Gastroesophageal sphincter (tissue), 4 donors: ENCODE results near the gene FAM53B. TPM values are rescaled to one million over a fixed set of nuclear protein-coding genes. Genes with fewer than 3 reads are reported as not detected.

ENCODE experiments used
- ATAC-seq: fragments of 150-250 bp; one replicate; pipeline ENCODE4 v1.9.1; 2016; ENCODE audit warnings: mild to moderate bottlenecking, moderate library complexity
- H3K27ac ChIP-seq, 4 donors: fragments of 200-600 bp; sonication (generic) in 3 of 4; 1 replicate in 3 of 4; 2 replicates in 1 of 4; pipeline ENCODE4 v1.5.1; 2016 to 2019
- H3K27me3 ChIP-seq: fragments of 200-600 bp; sonication (generic); one replicate; pipeline ENCODE4 v1.5.1; 2019
- H3K36me3 ChIP-seq, 2 donors: fragments of 200-600 bp; sonication (generic); one replicate each; pipeline ENCODE4 v1.5.1; 2019; ENCODE audit warnings: control low read depth in 1 of 2
- H3K4me1 ChIP-seq, 3 donors: fragments of 200-600 bp; sonication (generic); 1 replicate in 2 of 3; 2 replicates in 1 of 3; pipeline ENCODE4 v1.5.1; 2016 to 2019; ENCODE audit warnings: control low read depth in 2 of 3
- H3K4me3 ChIP-seq, 2 donors: fragments of 200-600 bp; sonication (generic); one replicate each; pipeline ENCODE4 v1.5.1; 2019; ENCODE audit warnings: mild to moderate bottlenecking in 1 of 2, moderate library complexity in 1 of 2
- H3K9me3 ChIP-seq, 3 donors: fragments of 200-600 bp; sonication (generic); one replicate each; pipeline ENCODE4 v1.5.1; 2017 to 2019; ENCODE audit warnings: control low read depth in 2 of 3
- CTCF ChIP-seq, 4 experiments: fragments of 200-600 bp in 2 of 4; fragments of 450-650 bp in 2 of 4; sonication (generic) in 1 of 4; IDR thresholded peaks; one replicate each; pipeline ENCODE4 v1.5.1; 2017 to 2019; ENCODE audit warnings: antibody characterized with exemption in 4 of 4, mild to moderate bottlenecking in 2 of 4, moderate library complexity in 2 of 4
- EP300 ChIP-seq: sonication (generic); formaldehyde crosslinking; IDR thresholded peaks from one replicate; pipeline ENCODE4 v1.6.1; 2017; ENCODE audit warnings: antibody characterized with exemption, mild to moderate bottlenecking
- POLR2A ChIP-seq, 2 donors: fragments of 450-650 bp; IDR thresholded peaks; one replicate each; pipeline ENCODE4 v1.6.1; 2017; ENCODE audit warnings: antibody characterized with exemption in 2 of 2, mild to moderate bottlenecking in 2 of 2, moderate library complexity in 1 of 2
- POLR2AphosphoS5 ChIP-seq: sonication (generic); formaldehyde crosslinking; IDR thresholded peaks from one replicate; pipeline ENCODE4 v1.6.1; 2017; ENCODE audit warnings: antibody characterized with exemption
- WGBS, 2 donors: methylation state at CpG; one replicate each; pipeline ENCODE4 v1.1.5; 2018; ENCODE audit warnings: low coverage in 1 of 2; 5-methylcytosine and 5-hydroxymethylcytosine counted together
- total RNA-seq, 4 donors: library from RNA; depleted of rRNA; stranded (reverse); fragments of >200 nt; gene quantifications; one replicate each; pipeline ENCODE4 v1.1.0, GENCODE V29; 2016

Gene FAM53B
- total RNA-seq, 4 donors from 2014 or later, result 24.5 to 33.0 (median 30.2) TPM

- 80 to 100% methylated on average over 3 to 5 of the region's 12 CpGs for WGBS, 2 donors
- H3K36me3 ChIP-seq, result peaks cover 0 to 25% of the 10 kb centered on the region in 2 donors
- H3K4me3 ChIP-seq, result no peak overlapping the region
- peaks cover 0 to 22% (median 0%) of the 10 kb centered on the region in 3 donors for H3K4me1 ChIP-seq
- H3K27me3 ChIP-seq, result no peaks in the 10 kb centered on the region
- no peak for ATAC-seq
- H3K9me3 ChIP-seq, result no peaks in the 10 kb centered on the region
- H3K27ac ChIP-seq, result no peak overlapping the region
- TF ChIP-seq POLR2A (IDR thresholded peaks at IDR 0.05), result no peak
Observed at GRCh38 chr10:124660404-124661125, 83.6 kb downstream of the FAM53B start.

- TF ChIP-seq CTCF (IDR thresholded peaks at IDR 0.05), result no peak
- TF ChIP-seq POLR2A (IDR thresholded peaks at IDR 0.05), result no peak
- TF ChIP-seq POLR2AphosphoS5, result no peak
- TF ChIP-seq EP300, result no peak
- H3K4me1 ChIP-seq, result peaks cover 0 to 34% (median 4%) of the 10 kb centered on the region in 3 donors
- 64% methylated on average over 2 of the region's 2 CpGs; no CpG with 5 or more reads in 1 of the 2 donors for WGBS, 2 donors
- H3K27me3 ChIP-seq, result no peaks in the 10 kb centered on the region
- H3K27ac ChIP-seq, result no peak overlapping the region
- no peak for ATAC-seq
- no peaks in the 10 kb centered on the region for H3K9me3 ChIP-seq
- H3K36me3 ChIP-seq, result peaks cover 0 to 31% of the 10 kb centered on the region in 2 donors
- H3K4me3 ChIP-seq, result no peak overlapping the region
Observed at GRCh38 chr10:124659380-124659779, 84.8 kb downstream of the FAM53B start.

GRCh38 chr10:124658591-124659242 lies 85.5 kb downstream of the FAM53B start:
- no peak overlapping the region for H3K27ac ChIP-seq
- no peak for TF ChIP-seq EP300
- TF ChIP-seq POLR2A (IDR thresholded peaks at IDR 0.05), result no peak
- no peak for TF ChIP-seq POLR2AphosphoS5
- TF ChIP-seq CTCF (IDR thresholded peaks at IDR 0.05), result no peak
- ATAC-seq, result no peak
- H3K4me3 ChIP-seq, result no peak overlapping the region
- H3K9me3 ChIP-seq, result no peaks in the 10 kb centered on the region
- 97% methylated on average over 7 of the region's 12 CpGs; no CpG with 5 or more reads in 1 of the 2 donors for WGBS, 2 donors
- H3K4me1 ChIP-seq, result peaks cover 0 to 40% (median 4%) of the 10 kb centered on the region in 3 donors
- H3K27me3 ChIP-seq, result no peaks in the 10 kb centered on the region
- H3K36me3 ChIP-seq, result peaks cover 0 to 31% of the 10 kb centered on the region in 2 donors

GRCh38 chr10:124657806-124658205 lies 86.4 kb downstream of the FAM53B start:
- Histone ChIP-seq H3K27me3 (no peaks in the 10 kb centered on the region), H3K4me1 (peaks cover 0 to 49% (median 4%) of the 10 kb centered on the region in 3 donors), H3K4me3 (no peak overlapping the region), H3K9me3 (no peaks in the 10 kb centered on the region), H3K27ac (no peak overlapping the region), H3K36me3 (peaks cover 0 to 22% of the 10 kb centered on the region in 2 donors)
- 67 to 78% methylated on average over 3 to 9 of the region's 9 CpGs for WGBS, 2 donors
- no peak for ATAC-seq
- TF ChIP-seq POLR2AphosphoS5, result no peak
- TF ChIP-seq EP300, result no peak
- no peak for TF ChIP-seq POLR2A (IDR thresholded peaks at IDR 0.05)
- no peak for TF ChIP-seq CTCF (IDR thresholded peaks at IDR 0.05)

- peaks cover 0 to 57% (median 4%) of the 10 kb centered on the region in 3 donors for H3K4me1 ChIP-seq
- no peak for TF ChIP-seq POLR2A (IDR thresholded peaks at IDR 0.05)
- no peak for TF ChIP-seq EP300
- TF ChIP-seq POLR2AphosphoS5, result no peak
- TF ChIP-seq CTCF (IDR thresholded peaks at IDR 0.05), result no peak
- no peak overlapping the region for H3K27ac ChIP-seq
- peaks cover 0 to 14% of the 10 kb centered on the region in 2 donors for H3K36me3 ChIP-seq
- H3K27me3 ChIP-seq, result no peaks in the 10 kb centered on the region
- H3K4me3 ChIP-seq, result no peak overlapping the region
- ATAC-seq, result no peak
- 70% methylated on average over 2 of the region's 6 CpGs; no CpG with 5 or more reads in 1 of the 2 donors for WGBS, 2 donors
- H3K9me3 ChIP-seq, result no peaks in the 10 kb centered on the region
Observed at GRCh38 chr10:124656541-124656940, 87.6 kb downstream of the FAM53B start.
